Measurements from ENCODE around the gene LCN6. TPM values are rescaled to one million over a fixed set of nuclear protein-coding genes. Genes with fewer than 3 reads are reported as not detected.

LCN6 gene
- total and polyA plus RNA-seq, 12 donors: 0.43 to 25.4 (median 2.2) TPM; not detected in 6

DNA sequence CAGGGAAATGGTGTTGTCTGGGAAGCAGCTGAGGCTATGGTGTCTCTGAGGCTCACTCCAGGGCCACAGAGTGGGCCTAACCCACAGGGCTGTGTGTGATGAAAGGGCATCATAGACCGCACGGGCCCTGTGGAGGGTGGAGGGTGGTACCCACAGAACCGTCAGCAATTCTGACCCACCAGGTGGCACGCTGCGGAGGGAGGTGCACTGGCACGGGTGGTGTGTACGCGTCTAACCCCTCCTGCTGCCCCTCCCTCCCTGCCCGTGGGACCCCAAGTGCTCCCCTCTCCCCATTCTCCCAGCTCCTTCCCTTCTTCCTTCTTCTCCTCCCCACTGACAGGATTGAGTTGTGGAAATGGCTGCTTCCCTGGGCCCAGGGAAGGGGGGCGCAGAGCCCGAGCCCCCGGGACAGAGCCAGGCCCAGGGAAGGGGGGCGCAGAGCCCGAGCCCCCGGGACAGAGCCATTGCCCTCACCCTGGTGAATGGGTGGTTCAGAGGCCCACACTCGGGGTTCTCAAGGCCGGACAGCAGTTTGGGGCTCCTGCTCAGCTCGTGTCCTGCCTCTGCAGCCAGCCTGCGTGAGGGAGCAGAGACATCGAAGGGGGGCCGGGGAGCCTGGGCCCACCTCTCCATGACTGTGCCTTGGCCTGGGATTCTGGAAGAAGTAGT lies 12.4 kb downstream of the LCN6 start:
- TF ChIP-seq POLR2A (IDR thresholded peaks at IDR 0.05): no peak
- TF ChIP-seq, protein P1, sequence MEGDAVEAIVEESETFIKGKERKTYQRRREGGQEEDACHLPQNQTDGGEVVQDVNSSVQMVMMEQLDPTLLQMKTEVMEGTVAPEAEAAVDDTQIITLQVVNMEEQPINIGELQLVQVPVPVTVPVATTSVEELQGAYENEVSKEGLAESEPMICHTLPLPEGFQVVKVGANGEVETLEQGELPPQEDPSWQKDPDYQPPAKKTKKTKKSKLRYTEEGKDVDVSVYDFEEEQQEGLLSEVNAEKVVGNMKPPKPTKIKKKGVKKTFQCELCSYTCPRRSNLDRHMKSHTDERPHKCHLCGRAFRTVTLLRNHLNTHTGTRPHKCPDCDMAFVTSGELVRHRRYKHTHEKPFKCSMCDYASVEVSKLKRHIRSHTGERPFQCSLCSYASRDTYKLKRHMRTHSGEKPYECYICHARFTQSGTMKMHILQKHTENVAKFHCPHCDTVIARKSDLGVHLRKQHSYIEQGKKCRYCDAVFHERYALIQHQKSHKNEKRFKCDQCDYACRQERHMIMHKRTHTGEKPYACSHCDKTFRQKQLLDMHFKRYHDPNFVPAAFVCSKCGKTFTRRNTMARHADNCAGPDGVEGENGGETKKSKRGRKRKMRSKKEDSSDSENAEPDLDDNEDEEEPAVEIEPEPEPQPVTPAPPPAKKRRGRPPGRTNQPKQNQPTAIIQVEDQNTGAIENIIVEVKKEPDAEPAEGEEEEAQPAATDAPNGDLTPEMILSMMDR (IDR thresholded peaks at IDR 0.05): no peak
- H3K27me3 ChIP-seq: no peaks in the 10 kb centered on the region
- no peak overlapping the region for H3K4me3 ChIP-seq
- no peak overlapping the region for H3K27ac ChIP-seq
- intact Hi-C loops (cut with DNase I): no loop called here
- WGBS, 4 donors: 67 to 82% (median 79%) methylated on average over 4 to 21 of the region's 21 CpGs
- DNase-seq: no peak
- peaks cover 0 to 2% of the 10 kb centered on the region in 2 donors for H3K4me1 ChIP-seq (replicated peaks in 1 of 2)
- no peaks in the 10 kb centered on the region for H3K9me3 ChIP-seq (replicated peaks in 1 of 3)
- H3K36me3 ChIP-seq (replicated peaks in 1 of 2): no peaks in the 10 kb centered on the region

DNA sequence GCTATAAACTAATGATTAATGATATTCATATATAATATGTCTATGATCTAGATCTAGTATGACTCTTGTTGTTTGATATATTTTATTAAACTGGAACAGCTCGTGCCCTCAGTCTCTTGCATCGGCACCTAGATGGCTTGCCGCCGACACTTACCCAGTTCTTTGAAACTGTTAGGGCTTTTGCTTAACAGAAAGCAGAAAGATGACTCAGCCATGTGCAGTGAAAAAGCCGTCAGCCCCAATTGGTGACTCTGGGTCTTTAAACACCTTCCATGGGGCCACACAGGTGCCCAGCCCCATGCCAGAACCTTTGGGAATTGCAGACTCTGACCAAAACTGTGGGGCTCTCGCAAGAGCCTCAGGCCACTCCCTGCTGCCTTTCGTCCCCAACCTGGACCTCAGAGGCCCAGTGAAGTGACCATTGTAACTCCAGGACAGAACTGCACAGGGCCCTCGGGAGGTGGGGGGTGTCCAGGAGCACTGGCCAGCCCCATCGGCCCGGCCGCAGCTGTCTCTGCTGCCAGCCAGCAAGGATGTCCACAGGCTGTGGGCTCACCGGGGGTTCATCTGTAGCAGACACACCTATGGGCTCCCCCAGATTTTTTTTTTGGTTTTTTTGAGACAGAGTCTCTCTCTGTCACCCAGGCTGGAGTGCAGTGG lies 13.4 kb downstream of the LCN6 start:
- H3K4me3 ChIP-seq: no peak overlapping the region
- no peak for DNase-seq
- H3K27ac ChIP-seq: no peak overlapping the region
- TF ChIP-seq, protein P1 (IDR thresholded peaks at IDR 0.05): no peak
- no peak for TF ChIP-seq POLR2A (IDR thresholded peaks at IDR 0.05)
- H3K27me3 ChIP-seq: no peaks in the 10 kb centered on the region
- no peaks in the 10 kb centered on the region for H3K9me3 ChIP-seq (replicated peaks in 1 of 3)
- no peaks in the 10 kb centered on the region for H3K36me3 ChIP-seq (replicated peaks in 1 of 2)
- intact Hi-C loops (cut with DNase I): no loop called here
- WGBS, 4 donors: 76 to 83% (median 81%) methylated on average over 6 to 12 of the region's 12 CpGs
- no peaks in the 10 kb centered on the region for H3K4me1 ChIP-seq (replicated peaks in 1 of 2)

DNA sequence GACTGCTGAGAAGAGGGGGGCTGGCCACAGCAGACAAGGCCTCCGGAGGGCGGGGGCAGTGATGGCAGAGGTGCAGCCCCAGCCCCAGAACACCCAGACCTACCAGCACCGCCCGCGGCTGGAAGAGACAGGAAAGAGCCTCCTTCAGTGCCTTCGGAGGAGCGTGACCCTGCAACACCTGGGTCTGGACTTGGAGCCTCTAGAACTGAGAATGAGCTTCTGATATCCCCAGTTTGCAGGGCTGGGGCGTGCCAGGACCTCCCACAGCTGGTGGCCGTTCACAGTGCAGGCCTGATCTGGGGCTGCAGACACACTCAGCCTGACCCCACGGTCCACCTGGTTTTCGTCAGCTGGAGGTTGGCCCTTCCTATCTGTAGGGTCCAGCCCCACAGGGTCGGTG lies 14.7 kb downstream of the LCN6 start:
- Histone ChIP-seq H3K27me3 (no peaks in the 10 kb centered on the region), H3K4me1 (replicated peaks in 1 of 2) (peaks cover 4 to 9% of the 10 kb centered on the region in 2 donors), H3K27ac (no peak overlapping the region), H3K9me3 (replicated peaks in 1 of 3) (no peaks in the 10 kb centered on the region), H3K36me3 (replicated peaks in 1 of 2) (no peaks in the 10 kb centered on the region), H3K4me3 (no peak overlapping the region)
- intact Hi-C loops (cut with DNase I): no loop called here
- WGBS, 4 donors: 88 to 93% (median 90%) methylated on average over 9 to 12 of the region's 12 CpGs
- DNase-seq: no peak
- TF ChIP-seq, protein P1 (IDR thresholded peaks at IDR 0.05): no peak
- no peak for TF ChIP-seq POLR2A (IDR thresholded peaks at IDR 0.05)

DNA sequence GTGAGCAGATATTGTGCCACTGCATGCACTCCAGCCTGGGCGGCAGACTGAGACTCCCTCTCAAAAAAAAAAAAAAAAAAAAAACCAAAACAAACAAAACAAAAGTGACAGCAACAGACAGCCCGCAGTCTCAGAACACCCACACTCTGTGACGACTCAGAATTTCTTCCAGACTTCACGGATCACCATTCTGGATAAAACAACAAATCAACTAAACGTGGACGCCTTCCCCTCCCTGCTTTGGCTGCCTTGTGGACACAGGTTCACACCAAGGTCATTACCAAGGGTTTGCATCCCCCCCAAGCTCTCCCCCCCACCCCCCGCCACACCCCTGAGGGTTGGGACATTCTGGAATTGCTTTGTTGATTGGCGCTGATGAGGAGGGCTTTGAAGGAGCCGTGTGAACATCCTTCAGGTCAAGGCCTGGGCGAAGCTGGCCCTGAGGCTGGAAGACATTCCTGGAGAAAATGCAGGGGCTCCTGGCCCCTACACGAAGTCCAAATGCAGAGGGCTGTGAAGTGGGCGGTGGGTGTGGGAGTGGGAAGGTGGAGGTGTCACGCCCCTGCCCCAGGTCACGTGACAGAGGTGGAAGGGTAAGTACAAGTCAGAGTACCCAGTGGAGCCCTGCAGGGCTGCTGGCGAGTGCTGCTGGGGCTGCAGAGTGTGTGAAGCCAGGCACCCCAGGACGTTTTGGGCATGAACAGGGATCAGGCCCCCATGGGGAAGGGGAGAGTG lies 15.7 kb downstream of the LCN6 start:
- H3K9me3 ChIP-seq (replicated peaks in 1 of 3): no peaks in the 10 kb centered on the region
- H3K4me1 ChIP-seq (replicated peaks in 1 of 2): peaks cover 9 to 13% of the 10 kb centered on the region in 2 donors
- H3K27me3 ChIP-seq: no peaks in the 10 kb centered on the region
- TF ChIP-seq, protein P1 (IDR thresholded peaks at IDR 0.05): no peak
- no peak for TF ChIP-seq POLR2A (IDR thresholded peaks at IDR 0.05)
- no peak overlapping the region for H3K27ac ChIP-seq
- 63 to 71% (median 64%) methylated on average over 15 to 16 of the region's 16 CpGs for WGBS, 4 donors
- DNase-seq: no peak
- no peaks in the 10 kb centered on the region for H3K36me3 ChIP-seq (replicated peaks in 1 of 2)
- no peak overlapping the region for H3K4me3 ChIP-seq
- intact Hi-C loops (cut with DNase I): no loop called here
